GM18520 (cell line): ENCODE results near the gene CEACAM5.
"Not testable (repeated sequence)": the region's sequence is repeated elsewhere in the genome, so short reads cannot be mapped to it uniquely, and the experiment has no call there.

Experiments used
- ATAC-seq: cut with Tn5 transposase; IDR thresholded peaks from one replicate; pipeline ENCODE4 v1.9.1; 2021; ENCODE audit not compliant: unreplicated experiment

CEACAM5 gene

DNA sequence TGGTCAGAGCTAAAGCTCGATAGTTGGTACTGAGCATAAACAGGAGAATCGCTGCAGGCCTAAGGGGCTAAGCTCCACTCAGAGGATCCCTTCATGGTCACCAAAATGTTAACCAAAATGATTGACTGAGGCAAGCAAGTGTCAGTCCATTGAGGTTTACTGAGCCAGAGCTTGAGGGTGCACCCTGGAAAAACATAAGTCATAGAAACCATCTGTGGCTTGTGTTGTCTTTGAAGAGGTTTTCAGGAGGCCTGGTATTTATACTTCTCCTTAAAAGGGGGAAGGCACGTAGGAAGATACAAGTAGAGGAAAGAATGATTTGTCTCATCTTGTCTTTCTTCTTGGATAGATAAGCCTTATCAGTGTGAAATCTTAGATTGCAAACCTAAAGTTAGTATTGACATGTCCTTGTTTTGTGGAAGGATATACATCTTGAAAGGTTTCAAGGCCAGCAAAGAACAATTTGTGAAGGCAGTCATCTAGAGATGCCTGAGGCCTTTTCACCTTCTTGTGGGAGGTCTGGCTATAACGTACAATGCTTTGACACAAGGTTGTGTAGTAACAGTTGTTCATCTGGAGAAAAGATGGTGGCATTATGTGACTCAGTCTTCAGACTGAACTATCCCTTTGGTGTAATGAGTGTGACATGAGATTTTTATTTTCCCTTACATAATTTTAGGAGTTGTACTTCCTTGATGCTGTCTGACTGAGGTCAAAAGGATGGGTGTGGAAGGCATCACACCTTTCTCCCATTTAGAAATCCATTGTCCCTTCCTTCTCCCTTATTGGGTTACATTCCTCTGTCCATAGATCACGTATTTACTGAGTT is 32.2 kb downstream of the CEACAM5 start:
- ATAC-seq = no peak

DNA sequence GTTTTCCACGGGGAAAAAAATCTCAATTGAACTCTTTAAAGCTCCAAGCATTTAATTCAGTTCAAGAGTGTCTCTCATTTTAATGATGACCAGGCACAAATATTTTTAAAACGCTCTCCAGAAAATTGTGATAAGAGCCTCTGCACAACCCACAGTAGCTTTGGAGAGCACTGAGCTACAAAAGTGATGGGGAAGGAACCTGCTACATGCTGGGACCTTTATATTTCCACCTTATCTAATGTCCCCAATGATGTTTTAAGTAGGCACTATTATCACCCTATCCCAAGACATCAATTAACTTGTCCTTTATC is 32.8 kb downstream of the CEACAM5 start:
- no peak for ATAC-seq

DNA sequence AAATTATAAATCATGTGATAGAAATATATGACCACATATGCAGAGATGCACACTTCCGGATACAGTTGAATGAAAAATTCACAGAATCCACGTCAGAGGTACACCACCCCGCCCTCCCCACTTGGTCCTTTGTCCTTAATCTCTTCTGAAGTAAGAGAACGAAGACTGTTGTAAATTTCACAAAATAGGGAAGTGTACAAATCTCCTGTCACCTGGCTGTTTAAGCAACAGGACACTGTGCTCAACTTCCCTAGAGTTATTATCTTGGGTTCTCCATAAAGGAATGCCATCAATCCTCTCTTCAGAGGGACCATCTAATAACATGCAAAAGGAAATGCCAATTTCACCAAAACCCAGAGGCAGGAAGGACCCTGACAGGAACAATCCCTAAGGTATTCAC is 36.4 kb downstream of the CEACAM5 start:
- ATAC-seq = no peak

- ATAC-seq = no peak
These were observed 37.3 kb downstream of the CEACAM5 start for GRCh38 chr19:41745756-41746155.

DNA sequence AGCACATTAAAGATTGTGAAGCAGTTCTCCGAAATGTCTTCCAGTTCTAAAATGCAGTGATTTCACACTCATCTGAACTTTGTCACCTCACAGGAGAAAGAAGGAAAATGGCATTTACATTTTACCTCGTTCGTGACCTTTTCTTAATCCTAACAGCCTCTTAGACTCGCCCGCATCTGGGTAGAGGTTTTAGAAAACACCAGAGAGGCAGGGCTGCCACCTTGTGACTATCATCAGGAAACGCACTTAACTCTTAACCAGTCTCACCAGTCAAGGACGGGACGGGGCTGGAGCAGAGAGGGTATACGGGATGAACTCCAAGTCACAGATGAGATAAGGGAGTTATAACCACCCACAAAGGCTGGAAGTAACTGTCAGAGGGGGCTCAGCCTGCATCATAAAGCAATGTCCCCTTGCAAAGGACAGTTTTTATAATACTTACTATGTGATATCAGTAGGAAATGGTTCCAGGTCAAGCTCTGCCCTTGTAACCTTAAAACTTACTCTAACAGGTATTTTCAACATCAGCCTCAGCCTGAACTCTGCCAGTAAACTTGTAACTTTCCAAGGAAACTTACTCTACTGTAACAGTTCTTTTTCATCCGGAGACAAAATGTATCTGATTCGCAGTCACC is 38.3 kb downstream of the CEACAM5 start:
- ATAC-seq = no peak

DNA sequence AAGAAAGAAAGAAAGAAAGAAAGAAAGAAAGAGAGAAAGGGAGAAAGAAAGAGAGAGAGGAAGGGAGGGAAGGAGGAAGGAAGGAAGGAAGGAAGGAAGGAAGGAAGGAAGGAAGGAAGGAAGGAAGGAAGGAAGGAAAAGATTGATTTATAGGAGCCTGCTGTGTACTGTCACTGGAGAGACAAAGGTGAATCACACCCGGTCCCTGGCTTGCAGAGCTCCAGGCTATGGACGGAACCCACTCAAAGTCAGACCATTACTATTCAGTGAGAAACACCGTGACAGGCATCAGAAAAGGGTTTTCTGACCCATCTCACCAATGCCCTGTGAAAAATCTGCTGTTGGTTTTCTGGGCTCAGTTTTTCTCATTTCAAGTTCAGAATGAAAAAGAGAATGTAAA is 39.6 kb downstream of the CEACAM5 start:
- no peak for ATAC-seq

GRCh38 chr19:41750248-41751134 is 42.1 kb downstream of the CEACAM5 start:
- not testable (repeated sequence) for ATAC-seq

DNA sequence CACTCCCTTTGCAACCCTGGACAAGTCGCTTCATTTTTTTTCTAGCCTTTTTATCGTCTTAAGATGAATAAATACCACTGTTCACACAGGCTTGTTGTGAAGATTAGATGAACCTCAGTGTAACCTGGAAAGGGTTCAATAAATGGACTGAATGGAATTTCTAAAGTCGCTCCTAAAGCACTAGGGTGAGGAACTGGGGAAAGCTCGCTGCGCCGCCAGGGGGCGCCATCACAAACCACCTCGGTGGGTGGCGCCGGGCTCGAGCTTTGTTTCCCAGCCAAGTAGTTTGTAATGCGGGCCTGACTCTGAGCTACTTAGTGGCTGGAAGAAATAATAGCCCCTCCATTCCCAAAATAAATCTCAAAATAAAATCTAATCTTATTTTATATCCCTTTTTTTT is 44.7 kb downstream of the CEACAM5 start:
- no peak for ATAC-seq

DNA sequence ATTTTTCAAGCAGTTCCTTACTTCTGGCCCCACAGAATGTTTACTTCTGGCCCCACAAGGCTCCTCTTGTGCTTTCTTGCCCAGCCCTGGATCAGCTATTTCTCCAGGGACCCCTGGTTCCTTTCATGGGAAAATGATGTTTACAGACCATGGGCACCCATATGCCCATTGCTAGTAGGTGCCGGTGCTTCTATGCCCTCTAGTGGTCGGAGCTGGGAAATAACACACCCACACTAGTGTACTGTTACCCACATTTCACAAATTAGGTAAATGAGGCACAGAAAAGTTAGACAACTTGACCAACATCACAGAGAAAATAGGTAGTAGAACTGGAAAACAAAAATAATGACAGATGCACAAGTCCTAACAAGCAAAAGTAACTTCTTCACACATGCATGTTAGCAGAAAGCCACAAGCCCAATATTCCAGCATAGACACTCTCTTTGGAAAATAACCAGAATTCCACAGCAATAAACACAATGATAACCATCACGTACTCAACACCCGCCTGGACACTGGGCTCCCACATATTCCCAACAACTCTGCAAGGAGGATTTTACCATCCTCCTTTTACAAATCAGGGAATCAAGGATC is 45.6 kb downstream of the CEACAM5 start:
- ATAC-seq = no peak

DNA sequence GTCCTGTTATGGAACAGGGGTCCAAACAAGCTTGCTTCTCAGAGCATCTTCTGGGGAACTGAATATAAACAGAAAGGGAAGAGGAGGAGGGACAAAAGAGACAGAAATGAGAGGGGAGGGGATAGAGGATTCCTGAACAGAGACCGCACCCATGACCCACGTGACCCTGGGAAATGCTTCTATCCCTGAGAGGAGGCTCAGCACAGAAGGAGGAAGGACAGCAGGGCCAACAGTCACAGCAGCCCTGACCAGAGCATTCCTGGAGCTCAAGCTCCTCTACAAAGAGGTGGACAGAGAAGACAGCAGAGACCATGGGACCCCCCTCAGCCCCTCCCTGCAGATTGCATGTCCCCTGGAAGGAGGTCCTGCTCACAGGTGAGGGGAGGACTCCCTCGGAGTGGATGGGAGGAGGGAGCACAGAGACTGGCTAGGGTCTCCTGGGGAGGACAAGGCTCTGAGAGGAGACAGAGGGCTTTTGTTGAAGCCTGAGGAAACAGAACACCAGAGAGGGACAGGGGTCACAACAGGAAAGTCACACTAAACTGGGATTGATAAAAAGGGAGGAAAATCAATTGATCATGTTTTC is 47.0 kb downstream of the CEACAM5 start, which contains the start of gene CEACAM6:
Gene CEACAM6, plus strand, starts transcription at position 203 of the 586 bp plus-strand sequence. Its CDS starts 109 bp downstream, at position 312.
- ATAC-seq = no peak

DNA sequence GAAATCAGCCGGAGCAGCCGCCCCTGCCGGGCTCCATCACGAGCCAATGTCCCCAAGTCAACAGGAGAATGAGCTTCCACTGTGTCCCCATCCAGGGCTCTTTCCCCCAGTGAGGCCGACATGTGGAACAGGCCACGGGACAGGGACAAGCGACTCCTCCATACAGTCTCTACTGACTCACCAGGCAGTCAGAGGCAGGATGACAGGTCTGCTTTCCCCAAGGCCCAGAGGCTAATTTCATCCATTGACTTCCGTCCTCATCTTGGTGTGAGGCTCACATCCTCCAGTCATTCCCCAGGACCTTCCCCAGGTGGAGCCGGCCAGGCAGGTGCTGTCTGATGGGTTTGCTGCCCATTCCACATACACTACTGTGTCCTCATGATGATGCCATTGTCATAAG is 50.4 kb downstream of the CEACAM5 start:
- ATAC-seq = no peak

DNA sequence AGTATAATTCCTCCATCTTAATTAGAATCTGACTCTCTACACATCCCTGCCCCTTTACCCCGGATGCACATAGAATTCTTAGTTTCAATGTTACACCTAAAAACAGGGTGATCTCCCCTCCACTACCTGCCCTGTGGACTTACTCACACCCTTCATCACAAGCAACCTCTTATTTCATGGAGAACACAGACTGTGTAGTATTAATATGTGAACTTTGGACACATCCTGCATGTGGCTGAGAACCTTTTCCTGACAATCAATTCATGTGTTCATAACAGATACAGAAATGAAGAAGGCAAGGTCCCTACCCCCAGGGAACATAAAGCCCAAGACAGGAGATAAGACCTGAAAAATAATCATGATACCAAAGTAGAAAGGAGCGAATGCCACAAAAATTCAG is 58.7 kb downstream of the CEACAM5 start:
- no peak for ATAC-seq

GRCh38 chr19:41768105-41768504 is 59.7 kb downstream of the CEACAM5 start:
- not testable (repeated sequence) for ATAC-seq

DNA sequence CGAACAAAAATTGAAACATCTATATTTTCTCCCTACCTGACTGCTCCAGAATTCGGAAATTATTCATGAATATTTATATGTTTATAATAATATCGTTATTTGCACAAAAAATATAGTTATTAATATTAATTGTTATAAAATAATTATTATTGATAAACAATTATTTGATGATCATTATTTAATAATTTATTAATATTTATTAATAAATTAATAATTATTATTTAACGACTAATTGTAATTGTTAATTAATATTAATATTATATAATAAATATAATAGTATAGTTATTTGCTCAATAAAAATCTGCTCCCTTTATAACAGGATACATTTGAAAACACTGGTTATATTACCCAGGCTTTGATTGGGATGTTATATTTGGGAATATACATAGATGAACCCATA is 61.2 kb downstream of the CEACAM5 start:
- ATAC-seq = no peak

GRCh38 chr19:41771410-41771809 is 63.0 kb downstream of the CEACAM5 start:
- no peak for ATAC-seq

DNA sequence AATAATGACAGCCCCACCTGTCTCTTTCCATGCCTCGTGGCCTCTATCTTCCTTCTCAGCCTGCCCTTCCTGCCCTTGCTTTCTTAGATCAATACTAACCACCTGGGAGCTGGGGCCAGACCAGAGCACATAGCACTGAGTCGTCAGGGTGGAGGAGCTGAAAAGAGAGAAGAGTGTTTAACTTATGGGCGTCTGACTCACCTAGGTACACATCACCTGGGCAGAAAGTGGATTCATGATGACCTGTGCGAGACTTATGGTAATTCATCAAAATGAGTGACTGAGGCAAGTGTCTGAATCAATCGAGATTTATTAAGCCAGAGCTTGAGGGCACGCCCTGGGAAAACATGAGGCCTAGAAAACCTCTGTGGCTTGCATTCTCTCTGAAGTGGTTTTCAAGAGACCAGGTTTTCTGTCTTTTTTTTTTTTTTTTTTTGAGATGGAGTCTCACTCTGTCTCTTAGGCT is 66.1 kb downstream of the CEACAM5 start:
- no peak for ATAC-seq

DNA sequence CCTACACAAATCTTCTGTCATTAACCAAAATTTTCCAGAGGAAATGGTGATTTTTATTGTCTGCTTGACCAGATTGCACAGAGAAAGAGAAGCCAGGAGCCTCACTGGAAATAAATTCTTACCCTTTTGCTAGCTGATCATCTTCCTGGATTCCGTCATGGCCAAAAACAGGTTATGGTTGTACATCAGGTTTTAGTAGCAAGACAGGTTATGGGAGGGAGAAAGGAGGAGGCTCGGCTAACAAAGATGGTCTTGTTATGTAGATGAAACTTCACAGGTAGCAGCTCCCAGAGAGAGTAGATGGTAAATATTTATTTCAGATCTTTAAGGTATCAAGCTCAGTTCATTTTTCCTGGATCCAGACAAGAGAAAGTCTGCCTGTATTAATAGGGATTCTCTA is 68.3 kb downstream of the CEACAM5 start:
- no peak for ATAC-seq
